Ovary (tissue), 3 donors: ENCODE results near the gene VAPB.

ENCODE experiments used
- CTCF ChIP-seq, 3 donors: fragments of 450-650 bp in 2 of 3; fragments of 200-600 bp in 1 of 3; IDR thresholded peaks; one replicate each; pipeline versions ENCODE4 v1.5.1 to v1.8.0; 2016 to 2022; ENCODE audit warnings: antibody characterized with exemption in 3 of 3, mild to moderate bottlenecking in 1 of 3
- POLR2A ChIP-seq: fragments of 450-650 bp; IDR thresholded peaks from one replicate; pipeline ENCODE4 v1.6.1; 2017; ENCODE audit warnings: antibody characterized with exemption, mild to moderate bottlenecking, moderate library complexity
- donor health status: DM: no; HTN: no; CAD: no.

- TF ChIP-seq CTCF (IDR thresholded peaks at IDR 0.05), result no peak
- no peak for TF ChIP-seq POLR2A
Observed at GRCh38 chr20:58349570-58349969, 39.5 kb upstream of the VAPB start.
